Stimulated activated naive CD4-positive, alpha-beta T cell treated with Interleukin-2 at 50 U/mL for 16 hours (primary cell): ENCODE results near the gene WWOX.

Experiments
- DNase-seq: peaks from one replicate; lab custom pipeline; 2025; lab: John Stamatoyannopoulos, UW

Gene WWOX

GRCh38 chr16:78438219-78438618, 338.8 kb downstream of the WWOX start:
- DNase-seq: no peak

GRCh38 chr16:78438632-78439031, 339.2 kb downstream of the WWOX start:
- no peak for DNase-seq

DNA sequence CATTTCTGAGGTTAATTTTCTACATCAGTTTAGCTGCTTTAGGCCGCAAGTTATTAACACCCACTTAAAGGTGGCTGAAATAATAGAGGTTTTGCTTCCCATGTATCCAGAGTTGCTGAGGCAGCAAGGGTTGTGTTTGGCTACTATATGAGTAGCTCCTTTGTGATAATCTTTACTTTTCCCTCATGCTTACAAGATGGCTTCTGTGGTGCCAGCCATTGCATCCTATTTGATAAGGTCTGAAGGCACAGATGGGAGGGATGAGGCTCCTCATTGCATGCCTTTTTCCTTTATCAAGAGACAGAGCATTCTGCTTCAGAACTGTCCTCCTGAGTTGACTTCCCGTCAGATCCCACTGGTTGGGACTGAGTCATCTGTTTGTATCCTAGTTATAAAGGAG, 340.2 kb downstream of the WWOX start:
- DNase-seq: no peak

DNA sequence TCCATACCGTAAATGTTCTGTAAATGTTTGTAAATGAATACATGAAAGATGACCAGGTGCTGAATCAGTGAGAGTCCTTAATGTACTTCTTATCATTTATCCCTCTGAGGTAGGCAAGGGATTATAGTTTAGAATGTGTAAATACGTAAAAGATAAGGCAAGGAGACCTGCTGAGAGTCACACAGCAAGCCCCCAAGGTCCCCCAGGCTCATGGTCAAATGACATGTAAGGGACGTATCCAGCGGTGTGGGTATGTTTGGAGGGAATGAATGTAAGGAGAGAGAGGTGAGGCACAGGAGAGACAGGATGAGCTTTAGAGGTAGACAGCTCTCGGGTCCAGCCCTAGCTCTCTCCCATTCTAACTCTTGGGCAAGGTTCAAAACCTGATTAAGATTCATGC, 341.8 kb downstream of the WWOX start:
- DNase-seq: no peak

GRCh38 chr16:78443542-78444364, 344.3 kb downstream of the WWOX start:
- no peak for DNase-seq

- no peak for DNase-seq
Measured at GRCh38 chr16:78445818-78446217, 346.4 kb downstream of the WWOX start.

- DNase-seq: no peak
Measured at GRCh38 chr16:78446486-78446885, 347.0 kb downstream of the WWOX start.

- no peak for DNase-seq
Measured at GRCh38 chr16:78446992-78447563, 347.6 kb downstream of the WWOX start.

GRCh38 chr16:78448658-78449271, 349.3 kb downstream of the WWOX start:
- DNase-seq: no peak

DNA sequence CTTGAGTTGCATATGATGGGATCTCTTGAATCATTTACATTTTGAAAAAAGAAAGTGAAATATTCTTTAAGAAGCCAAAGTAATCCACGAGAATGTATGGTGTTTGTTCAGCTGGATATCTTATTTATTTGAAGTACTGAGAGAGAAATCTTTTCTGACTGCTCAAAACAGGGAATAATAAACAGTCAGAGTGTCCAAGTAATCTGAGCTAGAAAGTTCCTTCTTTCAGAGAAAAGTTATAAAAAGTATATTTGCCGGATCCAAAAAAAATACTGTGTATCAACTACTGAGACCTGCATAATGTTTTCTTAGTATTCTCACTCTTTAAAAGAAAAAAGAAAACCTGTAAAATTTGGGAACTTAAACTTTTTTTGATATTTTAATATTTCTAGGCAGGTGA, 350.8 kb downstream of the WWOX start:
- no peak for DNase-seq

- DNase-seq: no peak
Measured at GRCh38 chr16:78452025-78452555, 352.6 kb downstream of the WWOX start.

DNA sequence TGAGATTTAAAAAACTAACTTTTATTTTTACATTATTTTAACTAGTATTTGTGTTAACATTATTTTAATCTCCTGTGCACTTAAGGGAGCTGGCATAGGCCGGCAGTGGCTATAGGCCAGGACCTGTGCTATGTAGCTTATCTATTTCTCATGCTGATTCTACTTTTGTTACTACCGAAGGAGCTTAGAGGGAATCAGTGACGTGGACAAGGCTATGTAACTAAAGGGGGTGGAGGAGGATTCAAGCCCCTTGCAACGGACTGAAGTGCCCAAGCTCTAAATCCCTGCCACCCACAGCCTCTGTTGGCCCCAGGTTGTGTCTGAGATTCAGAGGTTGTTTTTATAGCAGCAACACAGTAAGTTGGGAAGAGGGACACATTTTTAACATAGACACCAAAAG, 356.4 kb downstream of the WWOX start:
- DNase-seq: no peak

DNA sequence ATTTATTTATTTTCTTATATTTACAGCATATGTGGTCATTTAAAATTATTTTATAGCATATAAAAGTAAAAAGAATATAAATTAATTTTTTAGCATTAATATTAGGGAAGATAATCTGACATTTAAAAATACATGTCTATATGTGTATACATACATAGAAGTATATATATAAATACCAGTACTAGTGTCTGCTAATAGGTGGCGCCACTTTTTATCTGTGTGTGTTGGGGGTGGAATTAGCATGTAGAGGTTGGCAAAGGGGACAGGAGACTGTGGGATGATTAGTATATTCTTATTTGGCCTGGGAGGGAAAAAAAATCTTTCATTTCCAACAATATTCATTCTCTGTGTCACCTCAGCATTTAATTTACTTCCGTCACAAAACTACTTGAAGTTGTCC, 359.1 kb downstream of the WWOX start:
- DNase-seq: no peak

DNA sequence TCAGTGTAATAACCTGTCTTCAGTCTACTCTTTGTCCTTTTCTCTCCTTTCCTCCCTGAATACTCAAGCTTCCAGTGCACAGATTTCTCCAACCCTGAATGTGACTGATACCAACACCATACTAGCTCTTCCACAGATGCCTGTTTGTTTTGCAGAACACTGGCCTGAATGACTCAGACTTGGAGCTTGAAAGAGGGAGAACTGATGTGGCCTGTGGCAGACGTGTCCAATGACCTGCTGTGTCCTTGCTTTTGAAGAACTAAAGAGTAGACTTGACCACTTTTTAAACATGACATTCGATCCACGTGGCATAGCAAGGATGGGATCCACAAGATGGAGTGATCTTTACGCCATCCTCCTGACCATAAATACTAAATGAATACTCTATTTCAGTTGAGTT, 361.0 kb downstream of the WWOX start:
- DNase-seq: no peak

- no peak for DNase-seq
Measured at GRCh38 chr16:78461087-78461486, 361.6 kb downstream of the WWOX start.

DNA sequence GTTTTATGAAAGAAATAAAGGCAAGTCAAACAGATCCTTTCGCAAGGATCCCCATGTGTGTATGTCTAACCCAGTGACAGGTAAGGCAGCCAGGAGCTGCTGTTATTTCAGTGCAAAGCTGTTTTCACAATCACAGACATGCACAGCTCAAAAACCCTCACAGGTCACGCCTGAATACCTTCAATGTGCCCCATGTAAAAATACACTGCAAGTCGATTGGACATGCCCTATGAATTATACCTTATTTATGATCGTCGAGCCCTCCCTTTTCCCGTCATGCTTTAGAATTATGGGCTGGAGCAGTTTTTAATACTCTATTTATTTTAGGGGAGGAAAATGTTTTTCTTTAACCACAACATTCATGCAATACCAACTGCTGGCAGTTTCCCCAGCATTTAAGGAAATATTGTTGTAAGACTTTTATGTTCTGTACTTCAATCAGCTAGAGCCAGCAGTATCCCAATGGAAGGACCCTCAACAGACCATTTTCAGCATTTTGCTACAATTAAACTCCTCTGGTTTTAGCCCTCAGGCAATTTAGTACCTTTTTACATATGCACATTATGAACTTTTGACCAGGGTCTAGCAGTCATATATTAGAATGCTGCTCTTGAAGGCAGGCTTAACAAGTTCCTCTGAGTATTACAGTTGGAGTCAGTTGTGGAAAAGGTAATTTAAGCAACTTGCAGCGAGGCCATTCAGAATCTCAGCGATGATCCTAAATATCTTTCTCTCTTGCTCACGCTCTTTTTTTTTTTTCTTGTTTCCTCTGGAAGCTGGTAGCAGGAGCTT, 362.2 kb downstream of the WWOX start:
- no peak for DNase-seq

DNA sequence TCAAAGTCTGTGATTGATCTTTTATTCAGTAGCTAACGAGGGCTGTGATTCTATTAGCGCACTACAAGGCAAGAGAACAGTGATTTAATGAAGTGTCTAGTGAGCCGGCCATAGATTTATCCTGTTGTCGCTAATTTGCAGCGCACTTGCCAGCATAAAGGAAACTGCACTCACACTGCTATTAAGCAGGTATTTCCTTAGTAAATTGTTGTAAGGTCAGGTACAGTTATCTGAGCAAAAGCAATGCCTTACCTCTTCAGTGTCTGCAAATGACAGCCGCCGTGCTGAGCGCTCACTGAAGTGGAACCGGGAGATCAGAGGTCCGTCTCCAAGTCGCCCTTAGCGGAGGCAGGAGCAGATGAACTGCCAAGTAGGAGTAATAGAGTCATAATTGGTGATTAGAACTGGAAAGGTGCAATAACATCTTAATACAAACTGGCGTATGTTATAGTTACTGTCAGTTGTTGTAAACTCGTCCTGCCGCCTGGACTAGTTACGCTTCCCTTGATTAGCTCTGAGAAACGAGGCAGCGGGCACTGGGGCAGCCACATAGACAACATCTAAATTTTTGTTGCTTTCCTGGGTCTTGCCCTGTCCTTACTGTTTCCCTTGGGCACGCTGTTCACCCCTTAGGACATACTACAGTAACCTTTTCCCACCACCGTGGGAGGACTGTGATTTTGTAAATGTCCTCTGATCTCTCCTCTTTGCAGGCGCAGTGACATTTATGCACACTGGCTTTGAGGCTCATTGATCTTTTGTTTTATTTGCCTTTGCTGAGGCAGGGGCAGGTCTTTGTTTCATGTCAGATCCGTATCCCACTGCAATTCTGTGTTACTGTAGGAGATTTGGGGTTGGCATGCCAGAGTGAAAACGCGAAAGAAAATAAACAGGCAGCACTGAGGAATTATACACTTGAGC, 363.1 kb downstream of the WWOX start:
- DNase-seq: no peak

DNA sequence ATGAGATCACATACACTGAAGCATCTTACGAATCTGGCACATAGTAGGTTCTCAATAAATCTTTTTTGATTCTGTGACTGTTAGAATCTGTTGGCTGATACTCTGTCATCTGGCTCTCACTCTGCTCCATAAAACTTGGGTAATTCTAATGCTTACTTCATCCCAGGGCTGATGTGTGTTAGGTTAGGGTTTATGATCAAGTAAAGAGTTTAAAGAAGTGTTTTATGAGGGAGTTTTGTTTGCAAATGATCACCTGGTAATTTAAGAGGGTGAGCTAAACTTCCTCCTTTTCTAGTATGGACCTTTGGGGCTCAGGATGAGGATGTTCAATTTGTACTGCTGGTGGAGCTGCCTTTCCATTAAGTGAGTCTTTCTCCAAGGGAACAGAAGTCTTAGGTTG, 364.1 kb downstream of the WWOX start:
- DNase-seq: no peak

DNA sequence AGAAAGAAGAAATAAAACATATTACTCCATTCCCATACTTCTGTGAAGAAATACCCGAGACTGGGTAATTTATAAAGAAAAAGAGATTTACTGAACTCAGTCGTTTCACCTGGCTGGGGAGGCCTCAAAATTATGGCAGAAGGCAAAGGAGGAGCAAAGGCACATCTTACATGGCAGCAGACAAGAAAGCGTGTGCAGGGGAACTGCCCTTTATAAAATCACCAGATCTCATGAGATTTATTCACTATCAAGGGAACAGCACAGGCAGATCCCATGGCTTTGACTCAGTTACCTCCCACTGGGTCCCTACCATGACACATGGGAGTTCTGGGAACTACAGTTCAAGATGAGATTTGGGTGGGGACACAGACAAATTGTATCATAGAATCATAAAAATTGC, 365.4 kb downstream of the WWOX start:
- DNase-seq: no peak

GRCh38 chr16:78465730-78466129, 366.3 kb downstream of the WWOX start:
- no peak for DNase-seq

DNA sequence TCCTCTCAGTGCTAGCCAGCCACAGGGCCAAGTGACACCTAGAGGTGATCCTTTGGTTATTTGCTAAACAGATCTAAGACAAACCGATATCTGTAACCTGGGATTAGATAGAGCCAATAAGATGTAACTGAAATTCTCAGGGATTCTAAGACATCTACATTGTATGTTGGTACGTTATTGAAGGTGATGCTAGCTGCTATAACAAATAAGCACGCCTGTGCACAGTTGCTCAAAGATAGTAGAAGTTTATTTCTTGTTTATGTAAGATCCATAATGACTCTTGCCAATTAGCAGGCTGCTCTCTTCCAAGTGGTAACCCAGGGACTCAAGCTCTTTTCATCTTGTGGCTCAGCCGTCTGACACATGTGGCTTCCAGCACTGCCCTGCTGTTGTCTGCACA, 370.3 kb downstream of the WWOX start:
- DNase-seq: no peak
